ENCODE data around the gene PDE4D. TPM values are rescaled to one million over a fixed set of nuclear protein-coding genes. Genes with fewer than 3 reads are reported as not detected.

The PDE4D gene
- total and polyA plus RNA-seq, 8 donors: 1.5 to 7.1 (median 3.1) TPM

DNA sequence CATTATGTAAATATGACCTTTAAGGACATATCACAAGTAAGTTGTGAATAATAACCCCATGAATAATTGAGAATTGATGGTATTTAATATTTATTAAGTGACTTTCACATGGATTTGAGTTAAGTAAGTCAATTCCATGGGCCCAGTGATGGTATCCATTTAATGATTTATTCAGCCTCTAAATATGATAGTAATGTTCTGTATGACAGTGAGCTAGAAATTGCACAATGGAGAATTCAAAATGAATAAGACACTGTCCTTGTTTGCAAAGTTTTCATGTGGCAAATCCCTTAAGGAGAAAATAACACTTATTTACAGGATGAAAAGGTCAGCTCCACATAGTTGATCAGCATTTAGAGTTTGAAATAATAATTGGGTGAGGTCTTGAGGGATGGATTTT lies 160.7 kb downstream of the PDE4D start:
- Histone ChIP-seq H3K27me3 (no peaks in the 10 kb centered on the region), H3K4me3 (no peak overlapping the region), H3K36me3 (no peaks in the 10 kb centered on the region), H3K4me1 (no peaks in the 10 kb centered on the region), H3K27ac (no peak overlapping the region), H3K9me3 (no peaks in the 10 kb centered on the region)
- FAIRE-seq (no peak), ATAC-seq (no peak), DNase-seq (no peak)
- TF ChIP-seq, protein P1, sequence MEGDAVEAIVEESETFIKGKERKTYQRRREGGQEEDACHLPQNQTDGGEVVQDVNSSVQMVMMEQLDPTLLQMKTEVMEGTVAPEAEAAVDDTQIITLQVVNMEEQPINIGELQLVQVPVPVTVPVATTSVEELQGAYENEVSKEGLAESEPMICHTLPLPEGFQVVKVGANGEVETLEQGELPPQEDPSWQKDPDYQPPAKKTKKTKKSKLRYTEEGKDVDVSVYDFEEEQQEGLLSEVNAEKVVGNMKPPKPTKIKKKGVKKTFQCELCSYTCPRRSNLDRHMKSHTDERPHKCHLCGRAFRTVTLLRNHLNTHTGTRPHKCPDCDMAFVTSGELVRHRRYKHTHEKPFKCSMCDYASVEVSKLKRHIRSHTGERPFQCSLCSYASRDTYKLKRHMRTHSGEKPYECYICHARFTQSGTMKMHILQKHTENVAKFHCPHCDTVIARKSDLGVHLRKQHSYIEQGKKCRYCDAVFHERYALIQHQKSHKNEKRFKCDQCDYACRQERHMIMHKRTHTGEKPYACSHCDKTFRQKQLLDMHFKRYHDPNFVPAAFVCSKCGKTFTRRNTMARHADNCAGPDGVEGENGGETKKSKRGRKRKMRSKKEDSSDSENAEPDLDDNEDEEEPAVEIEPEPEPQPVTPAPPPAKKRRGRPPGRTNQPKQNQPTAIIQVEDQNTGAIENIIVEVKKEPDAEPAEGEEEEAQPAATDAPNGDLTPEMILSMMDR (IDR thresholded peaks at IDR 0.05): no peak
- intact Hi-C loops (cut with DNase I): no loop called here

DNA sequence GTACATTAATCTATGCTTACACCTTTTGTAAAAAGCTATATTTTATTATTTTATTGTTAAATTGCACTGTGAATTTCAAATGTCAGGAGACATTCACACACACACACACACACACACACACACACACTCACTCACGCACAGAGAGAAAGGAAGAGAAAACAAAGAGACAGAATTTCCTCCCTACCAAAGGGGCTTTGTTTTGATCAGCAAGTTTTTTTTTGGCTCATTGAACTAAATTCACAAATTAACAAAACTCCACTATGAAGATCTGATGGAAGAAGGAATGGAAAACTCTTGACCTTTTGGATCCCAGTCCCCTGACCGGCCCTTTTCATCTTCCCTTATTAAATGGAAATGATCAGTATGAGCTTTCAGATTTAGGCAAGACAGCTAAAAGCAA lies 161.2 kb downstream of the PDE4D start:
- Histone ChIP-seq H3K27me3 (no peaks in the 10 kb centered on the region), H3K4me1 (no peaks in the 10 kb centered on the region), H3K27ac (no peak overlapping the region), H3K36me3 (no peaks in the 10 kb centered on the region), H3K4me3 (no peak overlapping the region), H3K9me3 (no peaks in the 10 kb centered on the region)
- TF ChIP-seq, protein P1 (IDR thresholded peaks at IDR 0.05): no peak
- DNase-seq (no peak), FAIRE-seq (no peak), ATAC-seq (no peak)
- WGBS, 2 donors: 83 to 88% methylated on average over 2 of the region's 2 CpGs
- intact Hi-C loops (cut with DNase I): no loop called here

DNA sequence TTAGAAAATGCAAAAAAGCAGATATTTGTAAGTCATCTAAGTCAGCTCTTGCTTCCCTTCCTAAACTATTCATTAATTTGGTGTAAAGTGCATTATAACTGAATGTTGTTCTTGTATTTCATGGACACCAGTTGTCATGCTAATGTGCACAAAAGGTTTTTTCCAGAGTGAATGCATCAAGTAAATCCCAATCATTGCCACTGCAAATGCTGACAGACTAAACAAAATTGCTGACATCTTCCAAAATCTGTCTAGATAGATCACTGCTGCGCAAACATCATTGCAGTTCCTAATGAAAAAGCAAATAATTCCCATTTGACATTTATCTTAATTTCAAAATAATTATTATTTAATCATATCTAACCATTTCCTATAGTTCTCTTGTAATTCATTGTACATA lies 161.7 kb downstream of the PDE4D start:
- Histone ChIP-seq H3K27me3 (no peaks in the 10 kb centered on the region), H3K4me3 (no peak overlapping the region), H3K4me1 (no peaks in the 10 kb centered on the region), H3K27ac (no peak overlapping the region), H3K9me3 (no peaks in the 10 kb centered on the region), H3K36me3 (no peaks in the 10 kb centered on the region)
- FAIRE-seq: no peak
- ATAC-seq: no peak
- TF ChIP-seq, protein P1 (IDR thresholded peaks at IDR 0.05): no peak
- WGBS, 2 donors: 91 to 92% methylated on average over 1 of the region's 1 CpG
- intact Hi-C loops (cut with DNase I): no loop called here
- no peak for DNase-seq

DNA sequence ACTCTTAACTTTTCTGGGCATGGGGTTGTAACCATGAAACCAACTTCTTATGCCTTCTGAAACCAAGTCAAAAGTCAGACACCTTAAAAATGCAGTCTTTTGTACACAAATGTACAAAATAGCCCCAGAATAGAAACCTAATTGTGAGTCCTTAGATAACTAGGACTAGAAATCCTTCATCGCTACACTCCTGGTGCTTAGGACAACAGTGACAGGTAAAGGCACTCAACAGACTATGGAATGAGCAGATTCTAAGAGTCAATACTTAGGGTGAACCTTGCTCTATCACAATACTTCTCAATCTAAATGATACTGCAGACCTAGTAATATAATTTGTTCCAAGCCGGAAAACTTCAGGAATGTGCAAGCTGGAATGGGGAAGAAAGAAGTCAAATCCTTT lies 163.7 kb downstream of the PDE4D start:
- no peak for ATAC-seq
- Histone ChIP-seq H3K4me3 (no peak overlapping the region), H3K36me3 (no peaks in the 10 kb centered on the region), H3K9me3 (no peaks in the 10 kb centered on the region), H3K4me1 (no peaks in the 10 kb centered on the region), H3K27me3 (no peaks in the 10 kb centered on the region), H3K27ac (no peak overlapping the region)
- WGBS, 2 donors: 85 to 92% methylated on average over 2 of the region's 2 CpGs
- DNase-seq: no peak
- intact Hi-C loops (cut with DNase I): no loop called here
- TF ChIP-seq, protein P1 (IDR thresholded peaks at IDR 0.05): no peak
- no peak for FAIRE-seq

DNA sequence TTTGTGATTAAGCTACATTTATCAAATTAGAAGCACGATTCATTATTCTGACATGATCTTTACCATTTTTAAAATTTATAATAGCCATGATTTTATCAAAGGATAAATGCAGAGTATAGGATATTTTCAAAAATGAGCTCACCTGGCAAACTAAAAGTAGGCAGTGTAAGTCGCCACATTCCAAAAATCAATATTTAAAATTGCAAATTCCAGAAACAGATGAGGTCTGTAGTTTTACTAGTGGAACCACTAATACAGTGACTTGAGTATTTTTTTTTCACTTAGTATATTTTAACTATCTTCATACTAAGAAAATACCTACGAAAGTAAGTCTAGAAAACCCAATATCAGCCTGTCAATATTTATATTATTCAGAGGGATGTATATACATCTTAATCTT lies 164.2 kb downstream of the PDE4D start:
- TF ChIP-seq, protein P1 (IDR thresholded peaks at IDR 0.05): no peak
- Histone ChIP-seq H3K27me3 (no peaks in the 10 kb centered on the region), H3K36me3 (no peaks in the 10 kb centered on the region), H3K27ac (no peak overlapping the region), H3K4me1 (no peaks in the 10 kb centered on the region), H3K9me3 (no peaks in the 10 kb centered on the region), H3K4me3 (no peak overlapping the region)
- DNase-seq: no peak
- 80 to 90% methylated on average over 3 of the region's 3 CpGs for whole genome bisulfite sequencing, 2 donors
- no peak for FAIRE-seq
- ATAC-seq: no peak
- intact Hi-C loops (cut with DNase I): no loop called here

Data from pancreas (tissue), 10 donors.